Measurements from ENCODE around the gene GRIK4.

Gene GRIK4

DNA sequence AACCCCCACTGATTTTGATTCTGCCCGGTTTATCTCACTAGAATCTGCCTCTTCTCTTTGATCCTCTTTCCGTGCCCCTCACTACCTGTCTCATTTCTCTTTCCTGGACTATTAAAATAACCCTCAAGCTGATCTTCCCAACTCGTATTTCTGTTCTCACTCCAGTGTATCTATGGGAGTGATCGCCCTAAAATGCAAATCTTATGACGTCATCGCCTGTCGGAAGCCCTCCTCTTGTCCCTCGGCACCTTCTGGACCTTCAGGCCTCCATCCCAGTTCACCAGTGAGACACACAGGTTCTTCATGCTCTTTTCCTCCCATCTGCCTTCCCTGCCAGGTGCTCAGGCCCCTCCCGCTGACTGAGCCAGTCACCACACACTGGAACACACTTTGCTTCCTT lies 277.8 kb downstream of the GRIK4 start:
- DNase-seq, result no peak

DNA sequence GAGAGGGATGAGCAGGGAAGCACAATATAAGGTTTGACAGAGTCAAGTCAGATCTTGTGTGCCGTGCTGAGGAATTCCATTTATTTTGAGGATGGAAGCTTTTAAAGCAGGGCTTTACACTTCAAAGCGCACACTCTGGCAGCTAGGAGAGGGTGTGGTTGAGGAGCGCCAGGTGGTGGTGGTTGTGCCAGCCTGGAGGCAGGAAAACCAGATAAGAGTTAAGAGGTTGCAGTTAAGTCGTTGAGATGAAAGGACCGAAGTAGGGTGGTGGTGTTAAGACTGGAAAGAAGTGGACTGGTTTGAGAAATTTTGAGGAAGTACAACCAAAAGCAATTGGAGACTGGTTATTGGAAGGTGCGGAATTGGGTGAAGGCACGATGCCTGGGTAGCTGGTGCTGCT lies 280.8 kb downstream of the GRIK4 start:
- DNase-seq, result no peak

DNA sequence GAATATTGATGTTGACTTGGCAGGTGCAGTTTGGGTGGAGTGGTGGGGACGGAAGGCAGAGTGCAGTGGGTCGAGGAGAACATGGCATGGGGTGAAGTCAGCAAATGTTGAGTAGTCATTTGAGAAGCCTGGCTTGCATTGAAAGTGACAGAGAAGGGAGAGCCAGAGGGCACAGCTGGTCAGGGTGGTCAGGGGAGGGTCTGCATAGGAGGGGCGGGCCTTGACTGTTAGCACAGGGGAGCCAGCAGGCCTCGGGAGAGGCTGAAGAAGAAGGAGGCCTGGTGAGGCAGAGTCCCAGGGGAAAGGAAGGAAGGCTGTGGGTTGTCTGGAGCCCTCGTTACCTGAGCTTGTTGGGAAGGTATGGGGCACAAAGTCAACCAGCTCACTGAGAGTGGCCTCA lies 281.6 kb downstream of the GRIK4 start:
- no peak for DNase-seq

DNA sequence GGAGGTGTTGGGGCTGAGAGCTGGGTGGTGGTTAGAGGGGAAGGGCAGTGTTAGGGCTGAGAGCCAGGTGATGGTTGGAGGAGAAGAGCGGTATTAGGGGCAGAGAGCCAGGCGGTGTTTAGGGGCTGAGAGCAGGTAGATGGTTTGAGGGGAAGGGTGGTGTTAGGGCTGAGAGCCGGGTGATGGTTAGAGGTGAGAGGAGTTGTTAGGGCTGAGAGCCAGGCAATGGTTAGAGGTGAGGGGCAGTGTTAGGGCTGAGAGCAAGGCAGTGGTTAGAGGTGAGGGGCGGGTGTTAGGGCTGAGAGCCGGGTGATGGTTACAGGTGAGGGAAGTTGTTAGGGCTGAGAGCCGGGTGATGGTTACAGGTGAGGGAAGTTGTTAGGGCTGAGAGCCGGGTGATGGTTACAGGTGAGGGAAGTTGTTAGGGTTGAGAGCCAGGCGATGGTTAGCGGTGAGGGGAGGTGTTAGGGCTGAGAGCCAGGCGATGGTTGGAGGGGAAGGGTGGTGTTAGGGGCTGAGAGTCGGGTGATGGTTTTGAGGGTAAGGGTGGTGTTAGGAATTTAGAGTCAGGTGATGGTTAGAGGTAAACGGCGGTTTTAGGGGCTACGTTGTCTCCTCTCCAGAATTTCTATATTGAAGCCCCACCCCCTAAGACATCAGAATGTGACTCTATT lies 282.4 kb downstream of the GRIK4 start:
- DNase-seq, result no peak

DNA sequence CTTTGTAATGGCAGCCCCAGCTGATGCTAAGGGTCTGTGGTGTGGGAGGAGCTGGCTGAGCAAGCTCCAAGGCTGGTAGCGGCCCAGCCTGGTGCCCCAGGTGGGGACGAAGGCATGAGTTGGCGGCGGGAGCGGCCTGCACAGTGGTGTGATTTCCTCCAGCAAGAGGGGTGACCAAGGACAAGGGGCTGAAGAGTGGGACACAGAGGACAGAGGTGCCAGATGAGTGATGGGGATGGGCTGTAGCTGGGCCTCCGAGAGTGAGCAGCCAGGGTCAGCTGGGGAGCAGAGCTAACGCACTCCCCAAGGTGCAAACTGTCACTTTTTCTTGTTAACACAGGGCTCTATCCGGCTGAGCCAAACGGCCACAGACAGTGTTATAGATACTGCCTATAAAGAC lies 283.2 kb downstream of the GRIK4 start:
- no peak for DNase-seq

DNA sequence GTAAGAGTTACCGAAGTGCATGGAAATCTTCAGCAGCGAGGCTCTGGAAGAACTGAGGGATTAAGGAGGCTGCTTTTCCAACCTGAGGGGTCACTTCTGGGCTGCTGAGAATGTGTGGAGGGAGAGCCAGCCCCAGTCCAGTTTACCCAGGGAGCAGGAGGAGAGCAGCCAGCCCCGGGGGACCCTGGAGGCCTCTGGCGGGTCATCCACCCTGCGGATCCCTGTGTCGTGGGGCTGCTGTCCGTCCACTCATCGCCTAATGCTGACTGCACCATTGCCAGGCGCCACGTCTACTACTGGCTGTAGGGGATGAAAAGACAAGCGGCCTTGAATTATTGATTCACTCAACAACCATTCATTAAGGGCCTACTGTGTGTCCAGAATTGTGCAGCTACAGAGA lies 283.6 kb downstream of the GRIK4 start:
- DNase-seq, result no peak

DNA sequence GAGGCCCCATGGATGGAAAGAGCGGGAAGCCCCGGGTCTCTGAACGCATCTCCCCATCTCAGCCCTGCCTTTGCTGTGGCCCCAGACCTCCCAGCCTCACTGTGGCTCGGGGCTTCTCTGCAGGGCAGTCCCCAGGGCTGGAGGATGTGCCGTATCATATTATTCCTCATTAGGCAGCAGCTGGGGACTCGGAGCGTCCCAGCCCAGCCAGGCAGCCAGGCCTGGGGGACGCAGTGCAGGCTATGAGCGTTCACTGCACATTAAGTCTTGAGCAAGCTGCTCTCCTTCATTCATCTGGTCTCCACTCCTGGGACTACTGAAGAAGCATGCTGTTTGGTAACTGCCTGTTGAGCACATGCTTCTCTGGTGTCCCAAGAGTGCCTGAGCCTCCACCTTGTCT lies 285.6 kb downstream of the GRIK4 start:
- no peak for DNase-seq

DNA sequence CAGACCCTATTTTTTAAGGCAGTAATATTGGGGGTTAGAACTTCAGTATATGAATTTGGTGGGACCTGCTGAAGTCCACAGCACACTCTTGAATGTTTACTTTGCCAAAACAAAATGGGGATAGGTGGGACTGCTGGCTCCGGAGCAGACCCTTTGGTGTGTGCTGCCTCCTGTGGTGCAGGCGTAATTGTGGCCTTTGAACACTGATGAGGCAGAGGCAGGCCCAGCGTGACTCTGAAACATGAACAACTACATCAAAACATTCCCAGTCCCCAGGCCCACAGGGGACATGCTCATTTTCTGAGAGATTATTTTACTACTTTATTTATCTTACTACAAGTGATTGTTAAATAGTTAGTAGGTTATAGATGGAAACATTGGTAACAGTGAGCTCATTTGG lies 287.3 kb downstream of the GRIK4 start:
- no peak for DNase-seq

DNA sequence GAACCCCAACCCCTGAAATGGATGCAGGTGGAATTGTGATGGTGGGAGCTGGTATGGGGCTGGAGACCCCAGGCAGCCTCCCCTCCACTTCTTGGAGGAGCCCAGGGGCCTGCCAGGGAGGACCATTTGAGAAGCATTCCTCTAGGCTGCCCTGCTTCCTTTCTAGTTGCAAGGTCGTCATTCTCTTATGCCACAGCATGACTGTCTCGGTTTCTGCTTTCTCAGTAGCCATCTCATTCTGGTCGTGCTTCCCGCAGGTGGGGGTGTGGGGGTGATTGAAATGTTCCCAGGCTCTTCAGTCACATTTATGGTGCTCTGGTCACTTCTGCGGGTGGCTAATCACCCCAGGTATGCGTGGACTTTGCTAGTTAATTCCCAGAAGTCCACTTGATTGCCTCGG lies 288.7 kb downstream of the GRIK4 start:
- DNase-seq, result no peak

DNA sequence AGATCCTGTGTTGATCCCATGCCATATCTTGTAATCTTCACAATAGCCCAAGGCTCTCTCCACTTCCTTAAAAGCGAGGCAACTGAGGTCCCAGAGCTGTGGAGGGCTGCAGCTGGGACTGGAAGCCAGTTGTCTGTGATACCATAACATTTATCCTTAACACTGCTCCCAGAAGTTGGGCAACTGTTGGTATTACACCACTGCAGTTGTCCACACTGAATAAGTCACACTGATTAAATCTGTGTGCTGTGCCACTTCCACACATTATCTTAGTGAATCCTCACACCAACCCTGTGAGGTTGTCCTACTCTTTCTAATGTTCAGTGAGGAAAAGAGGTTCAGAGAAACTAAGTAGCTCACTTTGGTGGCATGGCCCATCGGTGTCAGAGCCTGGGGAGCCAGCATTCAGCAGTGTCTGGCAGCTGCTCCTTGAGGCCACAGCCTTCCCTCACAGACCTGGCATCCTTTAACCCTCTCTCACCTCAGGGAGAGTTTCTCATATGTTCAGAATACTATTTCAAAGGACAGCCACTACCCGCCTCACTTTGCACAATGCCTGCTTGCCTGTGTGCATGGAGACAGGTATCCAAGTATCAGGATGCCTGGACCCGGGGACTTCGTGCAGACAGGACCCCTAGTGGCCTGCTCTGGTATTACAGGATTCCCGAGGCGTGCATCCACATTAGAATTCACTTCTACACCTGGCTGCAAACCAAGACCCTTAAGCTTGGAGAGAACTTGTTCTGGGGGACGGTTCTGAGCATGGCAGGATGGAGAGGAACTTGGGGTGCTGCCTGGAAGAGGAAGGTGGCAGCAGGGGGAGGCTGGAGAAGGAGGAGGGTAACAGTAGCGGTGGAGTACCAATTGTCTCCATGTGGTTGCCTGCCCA lies 290.5 kb downstream of the GRIK4 start:
- DNase-seq, result peak; percentile 4

DNA sequence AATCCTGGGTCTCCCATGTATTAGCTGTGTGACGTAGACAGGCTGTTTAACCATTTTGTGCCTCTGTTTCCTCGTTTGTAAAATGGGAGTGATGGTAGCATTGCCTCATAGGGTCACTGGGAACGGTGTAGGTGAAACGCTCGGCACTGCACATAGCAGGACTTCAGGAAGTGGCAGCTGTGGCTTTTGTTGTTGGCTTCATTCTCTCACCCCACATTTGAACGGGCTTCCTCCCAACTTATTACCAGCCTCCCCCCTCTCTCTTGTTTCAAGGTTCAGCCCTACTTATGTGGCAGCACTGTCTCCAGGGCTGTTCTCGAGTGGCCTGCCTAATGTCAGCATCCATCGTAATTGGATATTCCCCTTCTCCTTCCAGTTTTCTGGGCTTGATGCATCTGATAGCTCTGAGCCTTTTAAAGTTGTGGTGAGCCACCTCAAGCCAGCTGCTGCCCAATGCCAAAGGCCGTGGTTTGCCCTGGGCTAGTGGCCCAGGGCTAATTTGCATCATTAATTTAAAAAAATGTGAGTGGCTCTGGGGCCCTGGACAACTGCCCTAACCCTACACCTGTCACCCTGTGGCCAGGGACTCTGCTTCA lies 294.5 kb downstream of the GRIK4 start:
- no peak for DNase-seq

DNA sequence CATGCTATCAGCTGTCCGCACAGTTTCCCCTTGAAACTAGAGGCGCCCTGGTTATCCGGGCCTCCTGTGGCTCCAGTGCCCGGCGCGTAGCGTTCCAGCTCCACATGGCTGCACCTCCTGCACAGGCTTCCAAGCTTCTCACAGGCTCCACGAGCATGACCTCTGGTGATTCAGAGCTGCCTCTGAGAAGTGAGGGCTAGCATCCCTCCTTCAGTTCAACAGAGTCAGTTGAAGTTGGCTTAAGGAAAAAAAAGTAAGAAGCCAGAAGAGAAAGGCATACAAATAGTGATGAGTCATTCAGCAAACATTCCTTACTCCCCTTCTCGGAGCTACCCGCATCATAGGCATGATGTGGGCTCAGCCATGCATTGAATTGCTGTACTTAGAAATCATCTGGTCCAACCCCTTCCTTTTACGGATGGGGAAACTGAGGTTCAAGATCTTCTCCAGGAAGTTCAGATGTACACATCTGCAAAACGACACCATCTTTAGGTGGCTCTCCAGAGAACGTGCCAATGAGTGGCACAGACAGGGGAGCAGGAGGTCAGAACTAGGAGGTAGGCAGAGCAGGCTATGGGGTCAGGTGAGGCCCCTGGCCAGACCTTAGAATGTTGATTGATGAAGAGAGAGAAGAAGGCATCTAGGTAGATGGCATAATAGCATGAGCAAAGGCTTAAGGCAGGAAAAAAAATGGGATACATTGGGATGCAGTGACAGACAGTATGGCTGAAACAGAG lies 296.0 kb downstream of the GRIK4 start:
- DNase-seq, result no peak

DNA sequence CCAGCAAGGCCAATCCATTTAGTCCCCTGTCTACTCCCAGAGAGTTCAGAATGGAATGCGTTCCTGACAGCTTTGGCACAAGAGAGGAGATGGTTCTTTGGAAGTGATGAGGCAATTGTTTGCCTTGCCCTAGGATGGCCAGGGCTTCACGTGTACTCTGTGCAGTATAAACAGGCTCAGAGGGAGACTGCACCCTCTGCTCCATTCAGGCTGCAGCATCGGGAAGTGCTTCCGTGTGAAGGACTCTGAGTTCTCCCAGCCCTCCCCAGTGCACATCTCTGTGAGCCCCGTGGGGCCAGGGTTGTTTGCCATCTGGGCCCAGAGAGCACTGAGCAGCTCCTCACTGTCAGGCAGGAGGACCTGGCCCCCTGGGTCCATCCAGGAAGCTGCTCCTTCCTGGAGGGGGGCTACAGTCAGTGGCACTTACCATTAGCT lies 297.1 kb downstream of the GRIK4 start:
- DNase-seq, result no peak

DNA sequence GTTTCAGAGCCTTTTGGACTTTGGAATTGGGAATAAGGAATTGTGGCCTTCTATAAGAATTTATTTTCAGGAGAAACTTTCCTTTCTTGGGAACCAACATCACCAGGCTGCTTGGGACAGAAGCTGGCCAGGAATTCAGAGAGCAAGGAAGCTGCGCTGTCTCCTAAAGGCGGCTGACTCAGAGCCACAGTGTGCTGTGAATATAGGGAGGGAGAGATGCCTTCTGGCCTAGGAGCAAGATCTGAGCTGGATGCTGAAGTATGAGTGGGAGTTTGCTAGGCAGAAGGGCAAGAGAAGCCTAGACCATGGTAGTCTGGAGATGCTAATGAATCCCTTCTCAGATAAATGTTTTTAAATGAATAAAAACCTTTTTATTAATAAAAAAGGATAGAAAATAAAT lies 298.7 kb downstream of the GRIK4 start:
- DNase-seq, result no peak

DNA sequence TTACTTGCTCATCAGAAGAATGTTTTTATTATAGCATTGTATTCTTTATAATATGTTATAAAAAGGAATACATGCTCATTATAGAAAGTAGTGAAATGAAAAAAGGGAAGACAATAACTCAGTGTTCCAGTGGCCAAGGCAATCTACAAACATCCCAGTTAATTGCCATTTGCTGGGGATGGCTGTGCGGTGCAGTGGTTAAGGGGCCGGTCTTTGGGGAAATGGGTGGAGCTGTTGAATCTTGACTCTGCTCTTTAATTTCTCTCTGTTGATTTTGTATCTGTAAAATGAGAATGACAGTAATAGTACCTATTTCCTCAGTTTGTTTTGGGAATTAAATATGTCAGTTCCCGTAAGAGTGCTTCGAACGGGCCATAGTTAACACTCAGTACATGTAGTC lies 299.7 kb downstream of the GRIK4 start:
- DNase-seq, result no peak

DNA sequence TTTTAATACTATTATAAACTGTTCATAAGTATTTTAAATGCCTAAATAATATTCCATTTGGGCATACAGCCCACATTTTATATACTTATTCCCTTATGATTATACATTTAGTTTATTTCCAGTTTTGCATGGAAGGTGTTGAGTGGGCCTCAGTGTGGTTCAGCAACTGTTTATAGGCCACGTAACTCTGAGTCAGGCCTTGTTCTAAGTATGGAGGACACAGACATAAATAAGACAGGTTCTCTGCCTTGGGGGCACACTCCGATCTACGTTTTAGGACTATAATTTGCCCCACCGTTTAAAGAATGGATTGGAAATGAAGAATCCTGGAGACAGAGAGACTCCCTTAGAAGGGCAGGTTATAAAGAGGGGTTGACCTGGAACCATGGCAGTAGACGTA lies 300.2 kb downstream of the GRIK4 start:
- no peak for DNase-seq

DNA sequence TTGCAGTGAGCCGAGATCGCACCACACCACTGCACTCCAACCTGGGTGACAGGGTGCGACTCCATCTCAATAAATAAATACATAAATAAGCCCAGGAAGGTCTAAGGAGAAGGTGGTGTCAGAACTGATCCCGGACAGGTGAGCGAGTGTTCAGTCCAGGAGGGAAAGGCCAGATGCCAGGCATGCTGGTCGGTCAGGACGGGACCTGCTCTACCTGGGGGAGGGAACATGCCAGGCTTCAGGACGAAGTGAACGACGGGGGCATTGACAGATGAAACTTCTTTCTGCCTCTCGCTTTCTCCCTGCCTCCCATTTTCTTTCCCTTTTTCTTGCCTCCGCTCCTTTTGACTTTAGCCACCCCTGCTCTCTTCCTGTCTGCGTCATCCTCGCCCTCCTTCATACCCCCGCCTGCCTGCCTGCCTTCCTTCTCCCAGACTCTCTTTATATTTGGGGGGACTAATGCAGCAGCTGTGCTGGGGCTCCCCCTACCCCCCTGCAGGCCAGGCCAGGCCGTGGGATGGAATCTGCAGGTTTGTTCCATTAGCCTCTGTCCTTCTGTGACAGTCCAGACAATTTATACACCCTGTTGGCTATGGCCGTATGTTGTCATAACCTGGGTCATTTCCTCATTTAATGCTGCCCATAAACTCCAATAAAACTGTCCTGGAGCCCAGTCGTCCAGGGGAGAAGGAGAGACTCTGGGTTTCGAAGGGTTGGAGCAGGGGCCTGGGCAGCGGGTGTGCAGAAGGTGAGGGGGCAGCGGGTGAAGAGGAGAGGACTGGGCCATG lies 303.2 kb downstream of the GRIK4 start:
- no peak for DNase-seq

DNA sequence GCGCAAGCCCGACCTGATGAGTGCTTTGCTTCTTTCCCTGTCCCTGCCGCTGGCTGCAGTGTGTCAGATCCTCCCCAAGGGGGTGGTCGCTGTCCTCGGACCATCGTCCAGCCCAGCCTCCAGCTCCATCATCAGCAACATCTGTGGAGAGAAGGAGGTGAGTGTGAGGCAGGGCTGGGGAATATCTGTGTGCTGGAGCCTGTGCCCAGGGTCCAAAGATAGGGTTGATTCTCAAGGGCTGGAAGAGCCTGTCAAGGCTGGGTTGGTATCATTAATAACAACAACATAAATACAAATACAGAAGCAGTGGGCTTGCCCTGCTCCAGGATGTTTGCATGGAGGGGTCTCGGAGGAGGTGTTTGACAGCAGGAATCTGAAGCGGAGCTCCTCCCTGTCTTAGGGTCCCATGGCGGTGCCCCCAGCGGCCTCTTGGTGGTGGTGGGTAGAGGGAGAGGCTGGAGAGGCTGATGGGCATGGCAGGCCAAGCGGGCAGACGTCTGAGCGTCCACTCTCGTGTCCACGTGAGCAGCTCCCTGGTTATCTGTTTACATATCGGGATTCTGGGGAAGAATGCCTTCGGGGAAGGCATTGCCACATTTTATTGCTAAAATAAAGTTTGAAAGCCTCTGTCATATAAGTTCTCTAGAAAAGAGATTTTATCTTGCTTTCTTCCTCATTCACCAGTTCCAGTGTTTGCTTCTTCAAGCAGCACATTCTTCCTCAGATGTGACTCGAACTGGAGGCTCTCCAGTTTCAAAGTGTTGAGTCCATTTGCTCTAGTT lies 304.0 kb downstream of the GRIK4 start:
- DNase-seq, result no peak

DNA sequence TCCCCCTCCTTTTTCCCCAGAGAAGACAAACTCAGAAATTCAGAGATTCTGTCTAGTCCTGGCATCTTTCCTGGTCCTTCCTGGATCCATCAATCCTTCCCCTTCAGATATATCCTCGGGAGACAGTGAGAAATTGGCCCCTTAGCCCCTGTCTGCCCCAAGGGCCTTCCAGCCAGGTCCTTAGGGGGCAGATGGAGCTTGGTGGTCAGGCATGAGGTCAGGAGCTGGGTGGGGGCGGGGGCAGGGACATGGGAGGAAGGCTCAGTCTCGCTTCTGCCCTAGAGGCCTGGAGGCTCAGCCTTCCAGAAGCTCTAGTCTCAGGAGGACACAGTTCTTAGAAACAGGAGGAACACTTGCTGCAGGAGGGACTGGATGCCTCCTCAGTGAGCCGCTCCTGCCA lies 304.6 kb downstream of the GRIK4 start:
- DNase-seq, result no peak

DNA sequence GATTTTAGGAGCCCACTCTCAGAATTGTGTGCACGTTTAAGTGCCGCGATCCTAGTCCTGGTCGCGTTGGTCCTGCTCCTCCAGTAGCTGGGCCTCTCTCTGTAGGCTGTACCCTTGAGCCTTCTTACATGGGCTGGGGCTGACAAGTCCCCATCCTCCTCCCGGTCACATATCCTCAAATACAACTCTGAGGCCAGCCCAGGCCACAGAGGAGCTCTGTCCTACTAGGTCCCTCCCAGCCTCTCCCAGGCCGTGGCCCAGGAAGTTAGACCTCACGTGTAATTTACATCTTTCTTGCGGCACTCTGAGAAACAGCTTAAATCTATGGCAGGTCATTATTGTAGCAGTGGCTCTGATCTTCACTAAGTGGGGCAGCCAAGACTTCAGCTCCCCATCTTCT lies 305.2 kb downstream of the GRIK4 start:
- no peak for DNase-seq

DNA sequence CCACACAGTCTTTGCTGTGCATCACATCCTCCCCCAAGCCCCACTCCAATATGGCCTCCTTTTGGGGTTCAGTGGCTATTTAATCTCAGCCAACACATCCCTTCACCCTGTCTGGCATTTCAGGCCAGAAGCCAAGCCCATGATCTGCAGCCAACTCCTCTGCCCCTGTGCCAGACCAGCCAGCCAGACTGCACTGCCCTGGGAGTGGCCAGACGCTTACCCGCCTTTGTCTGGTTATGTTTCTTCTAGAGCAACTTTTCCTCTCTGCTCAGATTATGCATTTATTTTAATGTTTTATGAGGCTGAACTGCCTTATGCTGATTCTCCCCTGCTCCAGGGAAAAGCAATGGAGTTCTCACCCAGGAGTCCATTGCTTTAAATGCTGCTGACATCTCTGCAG lies 305.6 kb downstream of the GRIK4 start:
- DNase-seq, result no peak

DNA sequence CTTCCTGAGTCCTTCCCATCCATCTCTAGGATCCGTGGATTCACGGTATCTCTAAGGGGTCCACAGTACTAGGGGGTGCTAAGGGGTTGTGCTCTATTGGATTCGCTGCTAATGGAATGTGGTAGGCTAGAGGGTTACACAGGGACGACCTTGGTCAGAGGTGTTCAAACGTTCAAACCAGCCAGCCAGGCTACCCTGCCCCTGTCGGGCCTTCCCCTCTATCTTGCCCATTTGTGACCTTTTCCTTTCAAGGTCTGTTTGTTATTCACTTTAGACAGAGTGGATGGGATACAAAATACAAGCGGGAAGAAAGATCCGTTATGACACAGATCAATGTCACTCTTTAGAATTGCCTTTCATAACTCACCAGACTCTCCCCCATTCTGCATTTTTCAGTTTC lies 306.5 kb downstream of the GRIK4 start:
- no peak for DNase-seq
